K562 (cell line): ENCODE results near the gene IRF3. TPM values are rescaled to one million over a fixed set of nuclear protein-coding genes. Genes with fewer than 3 reads are reported as not detected.
A peak's percentile ranks its signal among the peaks of the same experiment; 100 is the strongest.

Experiments
- ATF7 ChIP-seq: fragments of 450-650 bp; IDR thresholded peaks from 2 replicates; pipeline ENCODE4 v1.7.1; 2014; ENCODE audit warnings: mild to moderate bottlenecking, moderate library complexity
- CUX1 ChIP-seq: fragments of 200-800 bp; sonication (Bioruptor generic); IDR thresholded peaks from 2 replicates; pipeline ENCODE4 v1.6.1; 2016; ENCODE audit warnings: missing genetic modification characterization, missing compliant biosample characterization
- HDAC1 ChIP-seq, 2 experiments: fragments of 450-650 bp; IDR thresholded peaks; 2 replicates each; pipeline ENCODE4 v1.6.1; 2016 to 2017; ENCODE audit warnings: inconsistent platforms in 1 of 2, mild to moderate bottlenecking in 1 of 2, moderate library complexity in 1 of 2
- KDM1A ChIP-seq, 2 experiments: fragments of 450-650 bp; IDR thresholded peaks; 2 replicates each; pipeline ENCODE4 v1.6.1; 2016; ENCODE audit warnings: mild to moderate bottlenecking in 2 of 2
- KLF13 ChIP-seq: fragments of 450-650 bp; IDR thresholded peaks from 2 replicates; pipeline ENCODE4 v1.6.1; 2016; ENCODE audit warnings: missing genetic modification characterization, low read depth, mild to moderate bottlenecking, missing compliant biosample characterization, moderate library complexity, borderline replicate concordance
- NBN ChIP-seq: fragments of 450-650 bp; IDR thresholded peaks from 2 replicates; pipeline ENCODE4 v1.6.1; 2016; ENCODE audit warnings: low read depth, mild to moderate bottlenecking
- NCOA1 ChIP-seq: fragments of 450-650 bp; IDR thresholded peaks from 2 replicates; pipeline ENCODE4 v1.6.1; 2016; ENCODE audit warnings: low read depth
- PCBP2 ChIP-seq: fragments of 200-400 bp; formaldehyde crosslinking; IDR thresholded peaks from 2 replicates; pipeline ENCODE4 v1.6.1; 2018; ENCODE audit warnings: low read length, low read depth, mild to moderate bottlenecking, moderate library complexity; ENCODE audit not compliant: poor library complexity, severe bottlenecking
- PHF8 ChIP-seq: fragments of 200-600 bp; sonication (generic); IDR thresholded peaks from 2 replicates; pipeline ENCODE4 v1.6.1; 2012; ENCODE audit warnings: mixed run types, mild to moderate bottlenecking, inconsistent platforms, low read length, moderate library complexity, borderline replicate concordance
- PML ChIP-seq: IDR thresholded peaks from 2 replicates; pipeline ENCODE4 v1.6.1; 2012; ENCODE audit warnings: low read length, inconsistent platforms
- POLR2A ChIP-seq: fragments of 450-650 bp; conservative IDR thresholded peaks from 2 replicates; pipeline ENCODE4 v1.6.1; 2016
- RBM25 ChIP-seq: fragments of 200-400 bp; formaldehyde crosslinking; IDR thresholded peaks from 2 replicates; pipeline ENCODE4 v1.6.1; 2018; ENCODE audit warnings: low read length, low read depth, moderate library complexity; ENCODE audit not compliant: severe bottlenecking
- RBM39 ChIP-seq: fragments of 200-400 bp; formaldehyde crosslinking; optimal IDR thresholded peaks from 2 replicates; pipeline ENCODE3; 2018; ENCODE audit warnings: low read depth, low read length
- TAF1 ChIP-seq: IDR thresholded peaks from 2 replicates; pipeline ENCODE4 v1.6.1; 2011; ENCODE audit warnings: mild to moderate bottlenecking, low read length, moderate library complexity; ENCODE audit not compliant: insufficient read depth, control insufficient read depth, severe bottlenecking; ENCODE audit errors: extremely low read depth
- TAF9B ChIP-seq: fragments of 450-650 bp; IDR thresholded peaks from 2 replicates; pipeline ENCODE4 v1.6.1; 2018; ENCODE audit warnings: mild to moderate bottlenecking; ENCODE audit not compliant: partially characterized antibody
- TAL1 ChIP-seq: fragments of 450-650 bp; IDR thresholded peaks from 2 replicates; pipeline ENCODE4 v1.6.1; 2016; ENCODE audit warnings: mild to moderate bottlenecking
- TARDBP ChIP-seq: fragments of 450-650 bp; IDR thresholded peaks from 2 replicates; pipeline ENCODE4 v1.6.1; 2016
- TEAD4 ChIP-seq, 2 experiments: sonication (generic) in 1 of 2; formaldehyde crosslinking in 1 of 2; IDR thresholded peaks; 2 replicates each; pipeline versions ENCODE4 v1.6.1 to v1.8.0; 2012 to 2022; ENCODE audit warnings: borderline replicate concordance in 1 of 2, inconsistent platforms in 1 of 2, low read length in 1 of 2, mild to moderate bottlenecking in 1 of 2, missing genetic modification reagents in 1 of 2
- XRCC5 ChIP-seq: fragments of 200-400 bp; formaldehyde crosslinking; IDR thresholded peaks from 2 replicates; pipeline ENCODE4 v1.6.1; 2017; ENCODE audit warnings: low read depth, mild to moderate bottlenecking, low read length
- ZBTB1 ChIP-seq: sonication (generic); formaldehyde crosslinking; IDR thresholded peaks from 2 replicates; pipeline ENCODE4 v1.8.1; 2023; ENCODE audit warnings: missing genetic modification reagents, low read depth, mild to moderate bottlenecking, borderline replicate concordance
- ZKSCAN1 ChIP-seq: fragments of 150-350 bp; IDR thresholded peaks from 2 replicates; pipeline ENCODE4 v1.6.1; 2016; ENCODE audit warnings: low read depth, low read length
- ZNF124 ChIP-seq: sonication (generic); formaldehyde crosslinking; IDR thresholded peaks from 2 replicates; pipeline ENCODE4 v1.8.1; 2022; ENCODE audit warnings: missing genetic modification reagents
- polyA plus RNA-seq, 8 experiments: library from polyadenylated mRNA; depleted of rRNA in 4 of 8; stranded (reverse) in 5 of 8; unstranded in 3 of 8; fragments of >200 nt; fragmentation: Nextera tagmentation in 2 of 8; fragmentation: Illumina TruSeq in 1 of 8; extraction: Ambion mirVana in 2 of 8; extraction: Trizol in 1 of 8; gene quantifications; 2 replicates each; pipeline versions ENCODE4 v1.2.1 to v1.2.3, GENCODE V29; 2011 to 2014; ENCODE audit warnings: inconsistent platforms in 1 of 8, missing spikeins in 1 of 8
- total RNA-seq, 7 experiments: library from RNA; depleted of rRNA in 6 of 7; stranded (reverse); fragments of >200 nt in 6 of 7; fragmentation: Illumina TruSeq in 2 of 7; extraction: Trizol in 2 of 7; gene quantifications; 2 replicates each; pipeline versions ENCODE4 v1.2.1 to v1.2.3, GENCODE V29; 2011 to 2021; ENCODE audit warnings: low replicate concordance in 1 of 7
- TF ChIP-seq, protein P1 (sequence below): fragments of 450-650 bp; IDR thresholded peaks from one replicate; pipeline ENCODE4 v1.6.1; 2018; ENCODE audit warnings: mild to moderate bottlenecking, moderate library complexity; ENCODE audit not compliant: partially characterized antibody

Gene IRF3
- total and polyA plus RNA-seq, 9 of the 15 experiments (the other 6 are each of a cell fraction or from before 2014, with no cell fraction given) = 7.5 to 145 (median 65.4) TPM

GRCh38 chr19:49676136-49676783 is 10.6 kb upstream of the IRF3 start (continued):
- TF ChIP-seq KLF13 (tag) (peak; percentile 89; the same call in 1 of the 2 replicates), TAF9B (peak; percentile 90), ZKSCAN1 (0 out of 2 replicates have a peak, but pooled peaks have one; percentile 5), NCOA1 (peak; percentile 55; the same call in 1 of the 2 replicates), TAL1 (no peak), TAF1 (peak; percentile 76), HDAC1 (IDR thresholded peaks at IDR 0.05) (peak in 1 of 2 experiments; percentile 78; a peak in 2 of 4 replicates), PML (no peak), TARDBP (peak; percentile 19; the same call in 1 of the 2 replicates), PHF8 (peak; percentile 63; the same call in 1 of the 2 replicates), RBM39 (no peak), NBN (peak; percentile 86), CUX1 (CRISPR knock-in tag) (no peak), TEAD4 (IDR thresholded peaks at IDR 0.05; ENCODE audit: low read length) (peak; percentile 7; the same call in 1 of the 2 replicates), TEAD4 (CRISPR knock-in tag; IDR thresholded peaks at IDR 0.05; ENCODE audit: borderline replicate concordance) (no peak), PCBP2 (no peak), XRCC5 (peak; percentile 33; the same call in 1 of the 2 replicates), ZNF124 (CRISPR knock-in tag) (no peak), ATF7 (peak; percentile 100), POLR2A (peak; percentile 95), ZBTB1 (CRISPR knock-in tag) (peak; percentile 56; the same call in 1 of the 2 replicates), RBM25 (peak; percentile 89), KDM1A (IDR thresholded peaks at IDR 0.05) (peak; percentile 93 to 97)
- TF ChIP-seq, protein P1, sequence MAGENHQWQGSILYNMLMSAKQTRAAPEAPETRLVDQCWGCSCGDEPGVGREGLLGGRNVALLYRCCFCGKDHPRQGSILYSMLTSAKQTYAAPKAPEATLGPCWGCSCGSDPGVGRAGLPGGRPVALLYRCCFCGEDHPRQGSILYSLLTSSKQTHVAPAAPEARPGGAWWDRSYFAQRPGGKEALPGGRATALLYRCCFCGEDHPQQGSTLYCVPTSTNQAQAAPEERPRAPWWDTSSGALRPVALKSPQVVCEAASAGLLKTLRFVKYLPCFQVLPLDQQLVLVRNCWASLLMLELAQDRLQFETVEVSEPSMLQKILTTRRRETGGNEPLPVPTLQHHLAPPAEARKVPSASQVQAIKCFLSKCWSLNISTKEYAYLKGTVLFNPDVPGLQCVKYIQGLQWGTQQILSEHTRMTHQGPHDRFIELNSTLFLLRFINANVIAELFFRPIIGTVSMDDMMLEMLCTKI = no peak
